Ishikawa (cell line): ENCODE results near the gene EIF6.

Experiments
- EP300 ChIP-seq: IDR thresholded peaks from 2 replicates; pipeline ENCODE4 v1.6.1; 2012; ENCODE audit warnings: borderline replicate concordance
- TAF1 ChIP-seq: IDR thresholded peaks from 2 replicates; pipeline ENCODE4 v1.6.1; 2012; ENCODE audit warnings: low read depth, mild to moderate bottlenecking
- TEAD4 ChIP-seq: IDR thresholded peaks from 2 replicates; pipeline ENCODE4 v1.6.1; 2012
- YY1 ChIP-seq: IDR thresholded peaks from 2 replicates; pipeline ENCODE4 v1.6.1; 2012; ENCODE audit warnings: low read depth
- ZBTB7A ChIP-seq: IDR thresholded peaks from 2 replicates; pipeline ENCODE4 v1.6.1; 2012; ENCODE audit warnings: low read depth
- TF ChIP-seq, protein P1 (sequence below): IDR thresholded peaks from 2 replicates; pipeline ENCODE4 v1.6.1; 2012; ENCODE audit warnings: low read depth, mild to moderate bottlenecking
- TF ChIP-seq, protein P2 (sequence below): IDR thresholded peaks from 2 replicates; pipeline ENCODE4 v1.6.1; 2012

- TF ChIP-seq TEAD4 (no peak), EP300 (no peak), YY1 (no peak), ZBTB7A (no peak), TAF1 (no peak)
- TF ChIP-seq, protein P1, sequence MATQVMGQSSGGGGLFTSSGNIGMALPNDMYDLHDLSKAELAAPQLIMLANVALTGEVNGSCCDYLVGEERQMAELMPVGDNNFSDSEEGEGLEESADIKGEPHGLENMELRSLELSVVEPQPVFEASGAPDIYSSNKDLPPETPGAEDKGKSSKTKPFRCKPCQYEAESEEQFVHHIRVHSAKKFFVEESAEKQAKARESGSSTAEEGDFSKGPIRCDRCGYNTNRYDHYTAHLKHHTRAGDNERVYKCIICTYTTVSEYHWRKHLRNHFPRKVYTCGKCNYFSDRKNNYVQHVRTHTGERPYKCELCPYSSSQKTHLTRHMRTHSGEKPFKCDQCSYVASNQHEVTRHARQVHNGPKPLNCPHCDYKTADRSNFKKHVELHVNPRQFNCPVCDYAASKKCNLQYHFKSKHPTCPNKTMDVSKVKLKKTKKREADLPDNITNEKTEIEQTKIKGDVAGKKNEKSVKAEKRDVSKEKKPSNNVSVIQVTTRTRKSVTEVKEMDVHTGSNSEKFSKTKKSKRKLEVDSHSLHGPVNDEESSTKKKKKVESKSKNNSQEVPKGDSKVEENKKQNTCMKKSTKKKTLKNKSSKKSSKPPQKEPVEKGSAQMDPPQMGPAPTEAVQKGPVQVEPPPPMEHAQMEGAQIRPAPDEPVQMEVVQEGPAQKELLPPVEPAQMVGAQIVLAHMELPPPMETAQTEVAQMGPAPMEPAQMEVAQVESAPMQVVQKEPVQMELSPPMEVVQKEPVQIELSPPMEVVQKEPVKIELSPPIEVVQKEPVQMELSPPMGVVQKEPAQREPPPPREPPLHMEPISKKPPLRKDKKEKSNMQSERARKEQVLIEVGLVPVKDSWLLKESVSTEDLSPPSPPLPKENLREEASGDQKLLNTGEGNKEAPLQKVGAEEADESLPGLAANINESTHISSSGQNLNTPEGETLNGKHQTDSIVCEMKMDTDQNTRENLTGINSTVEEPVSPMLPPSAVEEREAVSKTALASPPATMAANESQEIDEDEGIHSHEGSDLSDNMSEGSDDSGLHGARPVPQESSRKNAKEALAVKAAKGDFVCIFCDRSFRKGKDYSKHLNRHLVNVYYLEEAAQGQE = no peak
- TF ChIP-seq, protein P2, sequence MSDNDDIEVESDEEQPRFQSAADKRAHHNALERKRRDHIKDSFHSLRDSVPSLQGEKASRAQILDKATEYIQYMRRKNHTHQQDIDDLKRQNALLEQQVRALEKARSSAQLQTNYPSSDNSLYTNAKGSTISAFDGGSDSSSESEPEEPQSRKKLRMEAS = no peak
These were observed 35.7 kb downstream of the EIF6 start for GRCh38 chr20:35248641-35249475.
